ENCODE measurements around the gene CES3.
"Not testable (repeated sequence)": the region's sequence is repeated elsewhere in the genome, so short reads cannot be mapped to it uniquely, and the experiment has no call there.

The CES3 gene

DNA sequence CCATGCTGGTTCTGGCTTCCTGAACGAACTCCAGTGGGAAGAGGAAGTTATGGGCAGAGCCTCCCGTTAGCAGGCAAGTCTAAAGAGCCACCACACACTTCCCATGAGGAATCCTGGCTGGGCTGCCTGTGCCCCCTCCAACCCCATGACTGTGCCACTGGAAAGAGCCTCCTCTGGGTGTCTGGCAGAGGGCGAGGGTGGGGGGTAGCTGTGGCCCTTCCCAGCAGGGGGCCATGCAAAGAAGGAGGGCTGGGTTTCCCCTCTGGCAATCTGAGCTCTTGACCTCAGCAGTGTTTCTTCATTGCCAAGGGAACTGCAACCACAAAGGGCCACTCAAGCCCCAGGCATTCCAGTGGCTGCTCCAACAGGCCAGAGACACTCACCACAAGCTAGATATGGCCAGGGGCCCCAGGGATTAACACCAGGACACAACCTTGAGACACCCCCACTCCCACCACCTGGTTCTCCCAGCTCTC, 34.1 kb upstream of the CES3 start:
- DNase-seq, result no peak

DNA sequence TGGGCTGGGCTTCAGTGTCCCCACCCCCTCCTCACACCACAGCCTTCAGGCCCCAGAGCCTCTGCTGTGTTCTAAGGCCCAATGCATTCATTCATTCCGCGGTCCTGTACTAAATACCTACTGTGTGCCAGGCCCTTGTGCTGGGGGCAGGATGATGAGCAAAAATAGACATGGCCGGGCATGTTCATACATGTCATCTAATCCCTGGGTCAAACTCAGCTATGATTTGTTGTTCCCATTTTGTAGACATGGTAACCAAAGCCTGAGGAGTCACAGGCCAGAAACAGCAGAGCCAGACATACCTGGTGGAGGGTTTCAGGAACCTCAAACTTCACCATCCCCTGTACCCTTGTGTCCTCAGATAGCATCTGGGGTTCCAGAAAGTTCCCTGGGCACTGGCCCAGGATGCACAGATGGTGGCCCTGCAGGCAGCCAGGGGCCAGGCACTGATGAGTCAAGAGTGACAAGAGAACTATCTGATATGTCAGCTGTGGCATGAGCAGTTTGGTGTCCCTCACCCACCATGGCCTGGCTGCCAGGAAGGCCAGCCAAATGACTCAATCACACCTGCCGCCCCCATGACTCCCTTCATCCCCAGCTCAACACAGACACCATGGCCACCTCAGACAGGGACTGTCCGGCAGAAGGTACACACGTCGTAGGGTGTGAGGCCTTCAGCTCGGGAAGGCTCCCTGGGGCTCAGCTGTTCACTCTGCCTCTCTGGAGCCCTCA, 33.0 kb upstream of the CES3 start:
- no peak for DNase-seq

GRCh38 chr16:66928702-66929388, 32.2 kb upstream of the CES3 start:
- no peak for DNase-seq

DNA sequence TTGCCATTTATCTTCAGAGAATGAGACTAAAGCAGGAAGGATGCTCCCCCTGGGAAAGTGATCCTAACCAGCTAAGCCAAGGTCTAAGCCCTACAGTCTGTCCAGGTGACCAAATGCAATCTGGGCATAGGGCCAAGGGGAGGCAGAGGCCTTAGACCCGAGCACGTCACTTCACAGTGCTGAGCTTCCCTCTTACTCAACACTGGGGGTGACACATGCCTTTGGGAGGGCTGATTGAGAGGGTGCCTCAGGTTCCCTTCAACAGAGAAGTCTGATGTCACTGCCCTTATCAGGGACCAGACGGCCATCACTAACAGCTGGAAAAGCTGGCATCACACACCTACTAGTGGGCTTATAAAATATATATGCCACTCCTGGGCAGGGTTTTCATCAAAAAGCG, 30.9 kb upstream of the CES3 start:
- DNase-seq, result no peak

GRCh38 chr16:66931665-66932064, 29.4 kb upstream of the CES3 start:
- DNase-seq, result no peak

DNA sequence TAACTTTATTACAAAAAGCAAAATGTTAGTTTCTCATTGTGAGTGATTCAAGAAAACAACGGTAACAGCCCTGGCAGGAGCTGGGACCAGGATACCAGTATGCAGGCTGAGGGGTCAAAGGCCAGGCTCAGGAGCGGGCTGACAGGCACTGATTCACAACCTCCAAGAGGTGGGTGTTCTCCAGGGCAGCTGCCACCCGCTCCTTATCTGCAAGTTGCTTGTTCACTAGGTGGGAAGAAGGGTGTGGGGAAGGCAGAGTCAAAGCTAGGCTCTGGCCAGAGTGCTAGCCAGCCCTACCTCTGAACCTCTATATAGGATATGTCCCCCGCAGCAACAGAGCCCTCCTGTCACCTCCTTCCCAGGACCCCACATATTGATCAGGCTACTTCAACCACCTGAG, 29.0 kb upstream of the CES3 start:
- no peak for DNase-seq

DNA sequence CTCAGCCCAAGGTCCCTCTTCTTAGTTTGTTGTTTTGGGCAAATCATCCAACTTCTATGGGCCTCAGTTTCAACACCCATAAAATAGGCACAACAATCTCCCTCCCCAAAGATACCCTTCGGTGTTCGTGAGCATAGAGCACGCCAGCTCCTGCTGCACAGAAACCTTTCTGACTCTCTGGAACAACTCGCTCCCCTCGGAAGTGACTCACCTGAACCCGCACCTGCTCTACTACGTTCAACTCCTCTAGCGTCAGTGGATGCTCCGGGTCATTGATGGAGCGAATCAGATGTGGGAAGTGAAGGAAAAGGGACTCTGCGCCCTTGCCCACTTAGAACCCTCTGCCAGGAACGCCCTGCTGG, 27.3 kb upstream of the CES3 start:
- DNase-seq, result no peak

DNA sequence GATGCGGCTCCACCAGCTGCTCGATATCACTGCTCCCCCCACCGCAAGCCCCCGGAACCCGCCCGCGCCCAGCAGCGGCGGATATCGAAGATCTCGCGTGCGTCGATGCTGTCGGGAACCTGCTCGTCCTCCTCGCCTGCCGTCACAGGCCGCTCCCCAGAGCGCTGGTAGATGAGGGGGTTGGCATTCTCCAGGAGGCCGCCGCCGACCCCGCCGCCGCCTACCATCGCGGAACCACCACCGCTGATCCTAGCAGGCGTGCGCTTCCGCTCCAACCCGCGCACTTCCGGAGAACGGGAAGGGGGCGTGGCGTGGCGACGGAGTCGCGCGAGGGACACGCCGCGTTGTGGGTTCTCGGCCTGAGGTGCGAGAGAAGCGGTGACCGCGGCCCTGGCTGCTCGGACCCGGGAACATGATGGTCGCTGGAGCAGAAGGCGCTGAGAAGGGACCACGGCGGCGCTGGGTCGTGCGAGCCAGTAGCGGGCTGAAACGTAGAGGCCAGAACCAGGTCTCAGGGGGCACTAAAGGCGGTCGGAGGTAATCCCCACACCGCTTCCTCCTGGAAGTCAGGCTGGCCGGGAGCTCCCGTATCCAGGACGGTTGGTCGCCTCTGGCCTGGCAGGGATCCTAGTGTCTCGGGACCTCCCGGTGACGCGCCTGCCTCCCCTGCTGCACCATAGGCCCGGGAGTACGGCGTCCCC, 26.8 kb upstream of the CES3 start, which contains the start of gene CIAO2B:
TSS of gene CIAO2B (minus strand) at position 265 of the 701 bp plus-strand sequence. CDS start at position 227, 38 bp downstream.
- peak; percentile 37 for DNase-seq

DNA sequence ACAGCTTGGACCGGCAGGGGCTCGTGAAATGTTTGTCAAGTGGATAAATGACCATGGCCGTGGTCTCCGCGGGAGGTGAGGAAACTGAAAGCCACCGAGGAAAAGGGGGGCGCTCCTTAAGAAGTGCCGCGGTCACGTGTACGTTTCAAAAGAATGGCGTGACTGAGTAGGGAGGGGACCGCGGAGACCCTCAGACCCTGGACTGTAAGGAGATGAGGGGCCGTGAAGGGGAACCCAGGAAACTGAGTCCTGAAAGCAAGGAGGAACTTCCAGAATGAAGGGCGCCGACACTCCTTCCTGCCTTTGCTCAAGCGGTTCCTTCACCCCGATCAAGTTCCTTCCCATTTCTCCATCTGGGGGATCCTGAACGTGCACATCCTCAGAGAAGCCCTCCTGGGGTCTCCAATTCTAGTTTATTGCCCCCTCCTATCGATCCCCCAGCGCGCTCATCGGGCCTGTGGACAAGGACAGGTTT, 26.2 kb upstream of the CES3 start:
- not testable (repeated sequence) for DNase-seq

DNA sequence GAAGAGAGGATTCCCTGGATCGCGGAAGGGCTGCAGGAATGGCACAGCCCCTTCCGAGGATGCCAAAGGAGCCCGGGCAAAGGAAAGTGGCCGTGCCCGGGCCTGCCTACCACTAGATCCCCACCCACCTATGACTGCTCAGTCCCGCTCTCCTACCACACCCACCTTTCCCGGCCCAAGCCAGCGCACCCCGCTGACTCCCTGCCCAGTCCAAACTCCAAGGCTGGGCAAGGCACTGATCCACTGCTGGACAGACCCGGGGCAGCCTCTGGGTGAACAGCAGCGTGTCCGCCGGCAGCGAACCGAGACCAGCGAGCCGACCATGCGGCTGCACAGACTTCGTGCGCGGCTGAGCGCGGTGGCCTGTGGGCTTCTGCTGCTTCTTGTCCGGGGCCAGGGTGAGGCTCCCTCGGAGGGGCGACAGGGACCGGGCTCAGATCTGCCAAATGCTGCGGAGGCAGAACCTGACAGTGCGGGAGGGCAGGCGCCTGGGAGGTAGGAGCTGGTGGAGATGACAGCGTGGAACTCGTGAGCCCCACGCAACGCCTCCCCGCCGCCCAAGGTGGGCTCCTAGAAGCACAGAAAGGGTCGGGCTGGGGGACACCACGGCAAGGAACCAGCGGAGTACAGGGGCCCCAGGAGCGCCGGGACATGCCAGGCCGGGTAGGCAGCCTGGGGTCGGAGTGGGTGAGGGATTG, 25.6 kb upstream of the CES3 start, which contains the start of gene CES2:
TSS of gene CES2 (plus strand) at position 203 of the 698 bp plus-strand sequence. CDS start at position 323, 120 bp downstream.
- DNase-seq, result no peak

- no peak for DNase-seq
Measured at GRCh38 chr16:66936462-66936861, 24.6 kb upstream of the CES3 start.

DNA sequence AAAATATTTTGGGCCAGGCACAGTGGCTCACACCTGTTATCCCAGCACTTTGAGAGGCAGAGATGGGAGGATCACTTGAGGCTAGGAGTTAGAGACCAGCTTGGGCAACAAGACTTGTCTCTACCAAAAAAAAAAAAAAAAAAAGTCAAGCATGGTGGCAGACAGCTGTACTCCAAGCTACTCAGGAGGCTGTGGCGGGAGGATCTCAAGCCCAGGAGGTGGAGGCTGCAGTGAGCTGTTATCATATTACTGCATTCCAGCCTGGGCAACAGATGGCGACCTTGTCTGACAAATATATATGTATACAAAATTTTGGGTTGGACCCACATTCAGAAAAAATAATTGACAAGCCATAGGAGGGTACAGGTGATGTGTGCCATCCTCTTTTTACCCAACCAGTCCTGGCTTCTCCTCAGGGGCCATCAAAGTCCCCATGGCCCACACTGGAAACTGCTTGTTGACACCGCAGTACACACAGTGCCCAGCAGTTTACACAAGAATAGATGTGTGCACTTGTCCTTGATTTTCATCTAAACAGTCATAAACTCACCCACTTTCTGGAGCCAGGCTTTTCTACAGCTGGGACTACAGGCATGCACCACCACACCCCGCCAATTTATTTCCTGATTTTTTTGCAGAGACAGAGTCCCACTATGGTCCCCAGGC, 24.0 kb upstream of the CES3 start:
- DNase-seq, result no peak

- no peak for DNase-seq
Measured at GRCh38 chr16:66937725-66938337, 23.2 kb upstream of the CES3 start.

- DNase-seq, result no peak
Measured at GRCh38 chr16:66939366-66939765, 21.7 kb upstream of the CES3 start.

GRCh38 chr16:66940236-66940635, 20.8 kb upstream of the CES3 start:
- no peak for DNase-seq

- no peak for DNase-seq
Measured at GRCh38 chr16:66942981-66943380, 18.1 kb upstream of the CES3 start.

GRCh38 chr16:66943426-66944053, 17.5 kb upstream of the CES3 start:
- DNase-seq, result no peak

DNA sequence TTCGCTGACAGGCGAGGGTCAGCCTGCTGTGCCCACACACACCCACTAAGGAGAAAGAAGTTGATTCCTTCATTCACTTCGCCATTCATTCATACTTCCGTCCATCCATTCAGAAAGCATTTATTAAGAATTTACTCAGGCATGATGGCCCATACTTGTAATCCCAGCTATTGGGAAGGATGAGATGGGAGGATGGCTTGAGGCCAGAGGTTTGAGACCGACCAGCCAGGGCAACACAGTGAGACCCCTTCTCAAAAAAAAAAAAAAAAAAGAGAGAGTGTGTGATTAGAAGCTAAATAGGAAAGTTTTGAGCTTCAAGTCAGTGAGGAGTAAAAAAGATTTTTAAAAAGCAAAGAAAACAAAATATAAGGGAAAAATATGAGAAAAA, 17.0 kb upstream of the CES3 start:
- no peak for DNase-seq

DNA sequence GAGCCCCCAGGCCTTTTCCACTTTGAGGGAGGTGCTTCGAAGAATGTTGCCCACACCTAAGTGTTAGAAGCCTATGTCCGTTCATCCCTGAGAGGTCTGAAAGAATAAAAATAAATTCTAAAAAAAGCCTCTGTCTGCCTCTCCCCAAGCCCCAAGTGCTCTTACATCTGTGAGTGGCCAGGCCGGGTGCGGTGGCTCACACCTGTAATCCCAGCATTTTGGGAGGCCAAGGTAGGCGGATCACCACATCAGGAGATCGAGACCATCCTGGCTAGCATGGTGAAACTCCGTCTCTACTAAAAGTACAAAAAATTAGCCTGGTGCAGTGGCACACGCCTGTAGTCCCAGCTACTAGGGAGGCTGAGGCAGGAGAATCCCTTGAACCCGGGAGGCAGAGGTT, 16.1 kb upstream of the CES3 start:
- not testable (repeated sequence) for DNase-seq

DNA sequence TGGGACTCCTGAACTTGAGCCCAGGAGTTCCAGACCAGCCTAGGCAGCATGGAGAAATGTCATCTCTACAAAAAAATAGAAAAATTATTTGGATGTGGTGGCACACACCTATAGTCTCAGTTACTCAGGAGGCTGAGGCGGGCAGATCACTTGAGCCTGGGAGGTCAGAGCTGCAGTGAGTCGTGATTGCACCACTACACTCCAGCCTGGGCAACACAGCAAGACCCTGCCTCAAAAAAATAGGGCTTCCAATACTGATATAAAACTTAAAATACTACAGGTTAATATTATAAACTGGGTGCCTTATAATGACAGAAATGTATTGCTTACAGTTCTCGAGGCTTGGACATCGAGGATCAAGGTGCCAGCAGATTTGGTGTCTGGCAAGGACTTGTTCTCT, 15.1 kb upstream of the CES3 start:
- DNase-seq, result no peak

GRCh38 chr16:66946541-66946940, 14.5 kb upstream of the CES3 start:
- no peak for DNase-seq

DNA sequence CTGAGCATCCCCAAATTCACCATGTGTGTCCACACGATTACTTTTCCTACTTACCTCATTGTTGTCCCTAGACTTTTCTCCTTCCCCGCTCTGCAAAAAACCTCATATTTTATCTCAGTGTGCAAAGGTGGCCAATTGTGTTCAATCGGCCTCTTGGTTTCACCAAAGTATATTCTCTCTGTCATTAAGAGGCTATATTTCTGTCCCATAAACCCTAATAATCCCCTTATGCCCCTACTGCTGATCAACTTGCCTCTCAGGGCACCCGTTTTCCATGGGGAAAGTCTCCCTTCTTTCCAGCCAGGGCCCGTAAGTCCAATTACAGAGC, 14.1 kb upstream of the CES3 start:
- no peak for DNase-seq

Measured in NCI-H1105 treated with DMSO at 0.1 percent for 48 hours (cell line).